ENCODE measurements around the gene CENPS. TPM values are rescaled to one million over a fixed set of nuclear protein-coding genes. Genes with fewer than 3 reads are reported as not detected.
"Not testable (repeated sequence)": the region's sequence is repeated elsewhere in the genome, so short reads cannot be mapped to it uniquely, and the experiment has no call there.

CENPS gene
- total RNA-seq, 1 donor from 2014 or later, result 14.1 TPM

DNA sequence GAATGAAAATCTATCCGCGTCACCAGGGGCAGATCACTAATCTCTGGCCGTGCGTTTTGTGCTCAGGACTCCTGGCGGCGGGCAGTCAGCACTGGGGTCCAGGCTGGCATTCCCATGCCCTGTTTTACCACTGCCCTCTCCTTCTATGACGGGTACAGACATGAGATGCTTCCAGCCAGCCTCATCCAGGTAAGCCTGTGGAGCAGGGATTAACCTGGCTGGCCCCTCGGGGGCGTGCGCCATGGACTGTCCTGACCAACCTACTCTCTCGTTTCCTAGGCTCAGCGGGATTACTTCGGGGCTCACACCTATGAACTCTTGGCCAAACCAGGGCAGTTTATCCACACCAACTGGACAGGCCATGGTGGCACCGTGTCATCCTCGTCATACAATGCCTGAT lies 10.9 kb upstream of the CENPS start:
- peaks cover 55% of the 10 kb centered on the region for H3K36me3 Mint-ChIP-seq (ENCODE audit: unreplicated experiment)
- no peak for DNase-seq (ENCODE audit: extremely low spot score, unreplicated experiment)
- H3K27ac Mint-ChIP-seq (ENCODE audit: unreplicated experiment), result no peak overlapping the region
- H3K9me3 Mint-ChIP-seq (ENCODE audit: unreplicated experiment), result no peaks in the 10 kb centered on the region
- TF ChIP-seq, protein P1, sequence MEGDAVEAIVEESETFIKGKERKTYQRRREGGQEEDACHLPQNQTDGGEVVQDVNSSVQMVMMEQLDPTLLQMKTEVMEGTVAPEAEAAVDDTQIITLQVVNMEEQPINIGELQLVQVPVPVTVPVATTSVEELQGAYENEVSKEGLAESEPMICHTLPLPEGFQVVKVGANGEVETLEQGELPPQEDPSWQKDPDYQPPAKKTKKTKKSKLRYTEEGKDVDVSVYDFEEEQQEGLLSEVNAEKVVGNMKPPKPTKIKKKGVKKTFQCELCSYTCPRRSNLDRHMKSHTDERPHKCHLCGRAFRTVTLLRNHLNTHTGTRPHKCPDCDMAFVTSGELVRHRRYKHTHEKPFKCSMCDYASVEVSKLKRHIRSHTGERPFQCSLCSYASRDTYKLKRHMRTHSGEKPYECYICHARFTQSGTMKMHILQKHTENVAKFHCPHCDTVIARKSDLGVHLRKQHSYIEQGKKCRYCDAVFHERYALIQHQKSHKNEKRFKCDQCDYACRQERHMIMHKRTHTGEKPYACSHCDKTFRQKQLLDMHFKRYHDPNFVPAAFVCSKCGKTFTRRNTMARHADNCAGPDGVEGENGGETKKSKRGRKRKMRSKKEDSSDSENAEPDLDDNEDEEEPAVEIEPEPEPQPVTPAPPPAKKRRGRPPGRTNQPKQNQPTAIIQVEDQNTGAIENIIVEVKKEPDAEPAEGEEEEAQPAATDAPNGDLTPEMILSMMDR (IDR thresholded peaks at IDR 0.05), result no peak
- H3K27me3 Mint-ChIP-seq (ENCODE audit: unreplicated experiment), result no peaks in the 10 kb centered on the region
- H3K4me3 Mint-ChIP-seq (ENCODE audit: unreplicated experiment), result no peak overlapping the region
- peaks cover 14% of the 10 kb centered on the region for H3K4me1 Mint-ChIP-seq (ENCODE audit: unreplicated experiment)

DNA sequence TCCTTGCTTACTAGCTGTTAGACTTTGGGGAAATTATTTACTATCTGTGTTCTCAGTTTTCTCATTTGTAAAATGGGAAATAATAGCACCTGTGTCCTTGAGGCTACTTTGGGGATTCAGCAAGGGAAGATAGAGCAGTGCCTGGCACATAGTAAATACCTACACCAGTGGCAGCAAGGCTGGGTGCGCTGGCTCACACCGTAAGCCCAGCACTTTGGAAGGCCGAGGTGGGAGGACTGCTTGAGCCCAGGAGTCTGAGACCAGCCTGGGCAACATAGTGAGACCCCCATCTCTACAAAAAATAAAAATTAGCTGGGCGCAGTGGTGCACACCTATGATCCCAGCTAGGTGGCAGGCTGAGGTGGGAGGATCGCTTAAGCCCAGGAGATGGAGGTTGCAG lies 8.6 kb upstream of the CENPS start:
- TF ChIP-seq, protein P1 (IDR thresholded peaks at IDR 0.05), result no peak
- no peak overlapping the region for H3K27ac Mint-ChIP-seq (ENCODE audit: unreplicated experiment)
- H3K9me3 Mint-ChIP-seq (ENCODE audit: unreplicated experiment), result no peaks in the 10 kb centered on the region
- H3K4me3 Mint-ChIP-seq (ENCODE audit: unreplicated experiment), result no peak overlapping the region
- H3K4me1 Mint-ChIP-seq (ENCODE audit: unreplicated experiment), result peaks cover 8% of the 10 kb centered on the region
- peaks cover 42% of the 10 kb centered on the region for H3K36me3 Mint-ChIP-seq (ENCODE audit: unreplicated experiment)
- H3K27me3 Mint-ChIP-seq (ENCODE audit: unreplicated experiment), result no peaks in the 10 kb centered on the region
- DNase-seq (ENCODE audit: extremely low spot score, unreplicated experiment), result no peak

DNA sequence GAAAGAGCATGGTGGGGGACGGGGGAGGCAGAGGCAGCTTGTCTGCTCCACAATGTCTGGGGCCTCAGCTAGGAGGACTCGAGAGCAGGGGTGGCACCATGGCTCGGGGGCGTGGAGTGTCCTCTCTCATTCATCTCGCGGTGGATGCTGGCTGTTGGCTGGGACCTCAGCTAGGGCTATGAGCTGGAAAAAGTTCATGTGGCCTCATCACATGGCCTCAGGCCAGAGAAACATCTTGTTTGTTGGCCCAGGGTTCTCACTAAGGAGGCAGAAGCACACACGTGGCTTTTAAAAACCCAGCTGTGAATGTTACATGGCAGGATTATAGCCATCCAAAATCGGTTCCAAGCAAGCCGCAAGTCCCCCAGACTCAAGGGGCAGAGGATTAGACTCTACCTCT lies 6.2 kb upstream of the CENPS start:
- peaks cover 21% of the 10 kb centered on the region for H3K36me3 Mint-ChIP-seq (ENCODE audit: unreplicated experiment)
- TF ChIP-seq, protein P1 (IDR thresholded peaks at IDR 0.05), result no peak
- H3K27ac Mint-ChIP-seq (ENCODE audit: unreplicated experiment), result peak overlapping the region; percentile 29
- DNase-seq (ENCODE audit: extremely low spot score, unreplicated experiment), result no peak
- no peak overlapping the region for H3K4me3 Mint-ChIP-seq (ENCODE audit: unreplicated experiment)
- peaks cover 12% of the 10 kb centered on the region for H3K4me1 Mint-ChIP-seq (ENCODE audit: unreplicated experiment)
- H3K27me3 Mint-ChIP-seq (ENCODE audit: unreplicated experiment), result no peaks in the 10 kb centered on the region
- H3K9me3 Mint-ChIP-seq (ENCODE audit: unreplicated experiment), result no peaks in the 10 kb centered on the region

DNA sequence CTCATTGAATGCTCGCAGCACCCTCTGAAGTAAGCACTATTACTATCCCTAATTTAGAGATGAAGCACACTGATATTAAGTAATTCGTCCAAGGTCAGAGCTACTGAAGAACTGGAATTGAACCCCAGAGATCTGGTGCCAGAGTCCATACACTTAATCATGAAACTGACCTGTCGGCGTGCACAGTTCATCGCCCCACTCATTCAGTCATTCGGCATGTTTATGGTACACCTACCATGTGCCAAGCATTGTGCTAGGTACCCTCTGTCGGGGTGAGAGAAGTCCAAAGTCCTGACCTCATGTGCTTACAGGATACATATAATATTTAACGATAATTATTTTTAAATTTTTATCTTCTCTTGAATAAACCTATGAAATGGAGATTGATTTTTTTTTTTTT lies 5.6 kb upstream of the CENPS start:
- Mint-ChIP-seq H3K27ac (ENCODE audit: unreplicated experiment) (no peak overlapping the region), H3K9me3 (ENCODE audit: unreplicated experiment) (no peaks in the 10 kb centered on the region), H3K36me3 (ENCODE audit: unreplicated experiment) (peaks cover 16% of the 10 kb centered on the region)

DNA sequence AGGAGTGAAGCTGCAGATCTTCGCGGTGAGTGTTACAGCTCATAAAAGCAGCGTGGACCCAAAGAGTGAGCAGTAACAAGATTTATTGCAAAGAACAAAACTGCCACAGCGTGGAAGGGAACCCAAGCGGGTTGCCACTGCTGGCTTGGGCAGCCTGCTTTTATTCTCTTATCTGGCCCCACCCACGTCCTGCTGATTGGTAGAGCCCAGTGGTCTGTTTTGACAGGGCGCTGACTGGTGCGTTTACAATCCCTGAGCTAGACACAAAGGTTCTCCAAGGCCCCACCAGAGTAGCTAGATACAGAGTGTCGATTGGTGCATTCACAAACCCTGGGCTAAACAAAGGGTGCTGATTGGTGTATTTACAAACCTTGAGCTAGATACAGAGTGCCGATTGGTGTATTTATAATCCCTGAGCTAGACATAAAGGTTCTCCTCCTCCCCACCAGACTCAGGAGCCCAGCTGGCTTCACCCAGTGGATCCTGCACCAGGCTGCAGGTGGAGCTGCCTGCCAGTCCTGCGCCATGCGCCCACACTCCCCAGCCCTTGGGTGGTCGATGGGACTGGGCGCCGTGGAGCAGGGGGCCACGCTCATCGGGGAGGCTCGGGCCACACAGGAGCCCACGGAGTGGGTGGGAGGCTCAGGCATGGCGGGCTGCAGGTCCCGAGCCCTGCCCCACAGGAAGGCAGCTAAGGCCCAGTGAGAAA lies 4.3 kb upstream of the CENPS start:
- not testable (repeated sequence) for H3K27ac Mint-ChIP-seq (ENCODE audit: unreplicated experiment)

More for the DNA sequence above, 5.6 kb upstream of the CENPS start:
- H3K27me3 Mint-ChIP-seq (ENCODE audit: unreplicated experiment), result no peaks in the 10 kb centered on the region
- no peak overlapping the region for H3K4me3 Mint-ChIP-seq (ENCODE audit: unreplicated experiment)
- H3K4me1 Mint-ChIP-seq (ENCODE audit: unreplicated experiment), result peaks cover 14% of the 10 kb centered on the region
- DNase-seq (ENCODE audit: extremely low spot score, unreplicated experiment), result no peak
- TF ChIP-seq, protein P1 (IDR thresholded peaks at IDR 0.05), result no peak

DNA sequence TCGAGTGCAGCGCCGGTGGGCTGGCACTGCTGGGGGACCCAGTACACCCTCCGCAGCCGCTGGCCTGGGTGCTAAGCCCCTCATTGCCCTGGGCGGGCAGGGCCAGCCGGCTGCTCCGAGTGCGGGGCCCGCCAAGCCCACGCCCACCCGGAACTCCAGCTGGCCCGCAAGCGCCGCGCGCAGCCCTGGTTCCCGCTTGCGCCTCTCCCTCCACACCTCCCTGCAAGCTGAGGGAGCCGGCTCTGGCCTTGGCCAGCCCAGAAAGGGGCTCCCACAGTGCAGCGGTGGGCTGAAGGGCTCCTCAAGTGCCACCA lies 3.7 kb upstream of the CENPS start:
- H3K36me3 Mint-ChIP-seq (ENCODE audit: unreplicated experiment); H3K4me3 Mint-ChIP-seq (ENCODE audit: unreplicated experiment); H3K9me3 Mint-ChIP-seq (ENCODE audit: unreplicated experiment); H3K27me3 Mint-ChIP-seq (ENCODE audit: unreplicated experiment); DNase-seq (ENCODE audit: extremely low spot score, unreplicated experiment); H3K27ac Mint-ChIP-seq (ENCODE audit: unreplicated experiment): not testable (repeated sequence)
- H3K4me1 Mint-ChIP-seq (ENCODE audit: unreplicated experiment), result peaks cover 26% of the 10 kb centered on the region

More for the DNA sequence above, 4.3 kb upstream of the CENPS start:
- H3K4me1 Mint-ChIP-seq (ENCODE audit: unreplicated experiment), result peaks cover 21% of the 10 kb centered on the region
- H3K9me3 Mint-ChIP-seq (ENCODE audit: unreplicated experiment); H3K27me3 Mint-ChIP-seq (ENCODE audit: unreplicated experiment); DNase-seq (ENCODE audit: extremely low spot score, unreplicated experiment); H3K4me3 Mint-ChIP-seq (ENCODE audit: unreplicated experiment); H3K36me3 Mint-ChIP-seq (ENCODE audit: unreplicated experiment): not testable (repeated sequence)
